K562 (cell line): Measurements from ENCODE around the gene CREB3L2. TPM values are rescaled to one million over a fixed set of nuclear protein-coding genes. Genes with fewer than 3 reads are reported as not detected.

Experiments
- BRD9 ChIP-seq: fragments of 450-650 bp; IDR thresholded peaks from 2 replicates; pipeline ENCODE4 v1.6.1; 2018; ENCODE audit warnings: low read depth; ENCODE audit not compliant: partially characterized antibody
- IFI16 ChIP-seq: fragments of 250-450 bp; sonication (Bioruptor Pico); IDR thresholded peaks from 2 replicates; pipeline ENCODE4 v2.1.2; 2022; ENCODE audit warnings: mild to moderate bottlenecking, inconsistent platforms
- SMC3 ChIP-seq: conservative IDR thresholded peaks from 2 replicates; pipeline ENCODE4 v1.6.1; 2011; ENCODE audit warnings: low read depth, low read length, improper control_type of control experiment; ENCODE audit not compliant: insufficient read depth
- ZFPM2 ChIP-seq: fragments of 250-450 bp; sonication (Bioruptor Pico); IDR thresholded peaks from 2 replicates; pipeline ENCODE4 v1.5.1; 2022; ENCODE audit warnings: mild to moderate bottlenecking
- ZNF282 ChIP-seq: sonication (generic); formaldehyde crosslinking; IDR thresholded peaks from 2 replicates; pipeline ENCODE4 v1.8.1; 2023; ENCODE audit warnings: missing genetic modification reagents
- ZNF586 ChIP-seq: fragments of 450-650 bp; formaldehyde crosslinking; conservative IDR thresholded peaks from 2 replicates; pipeline ENCODE4 v1.4.0; 2020; ENCODE audit warnings: mild to moderate bottlenecking, moderate library complexity
- ZNF76 ChIP-seq: fragments of 250-450 bp; sonication (Bioruptor Pico); IDR thresholded peaks from 2 replicates; pipeline ENCODE4 v1.4.0; 2020; ENCODE audit warnings: mild to moderate bottlenecking, moderate library complexity, borderline replicate concordance
- ZNF79 ChIP-seq: fragments of 250-450 bp; sonication (Bioruptor Pico); IDR thresholded peaks from 2 replicates; pipeline ENCODE4 v1.4.0; 2020; ENCODE audit warnings: low read depth, mild to moderate bottlenecking, moderate library complexity
- ZSCAN32 ChIP-seq: fragments of 450-650 bp; formaldehyde crosslinking; IDR thresholded peaks from 2 replicates; pipeline ENCODE4 v1.4.0; 2020; ENCODE audit warnings: mild to moderate bottlenecking, moderate library complexity
- polyA plus RNA-seq, 8 experiments: library from polyadenylated mRNA; depleted of rRNA in 4 of 8; stranded (reverse) in 5 of 8; unstranded in 3 of 8; fragments of >200 nt; fragmentation: Nextera tagmentation in 2 of 8; fragmentation: Illumina TruSeq in 1 of 8; extraction: Ambion mirVana in 2 of 8; extraction: Trizol in 1 of 8; gene quantifications; 2 replicates each; pipeline versions ENCODE4 v1.2.1 to v1.2.3, GENCODE V29; 2011 to 2014; ENCODE audit warnings: inconsistent platforms in 1 of 8, missing spikeins in 1 of 8
- total RNA-seq, 7 experiments: library from RNA; depleted of rRNA in 6 of 7; stranded (reverse); fragments of >200 nt in 6 of 7; fragmentation: Illumina TruSeq in 2 of 7; extraction: Trizol in 2 of 7; gene quantifications; 2 replicates each; pipeline versions ENCODE4 v1.2.1 to v1.2.3, GENCODE V29; 2011 to 2021; ENCODE audit warnings: low replicate concordance in 1 of 7
- TF ChIP-seq, protein P1 (sequence below): sonication (generic); formaldehyde crosslinking; IDR thresholded peaks from 2 replicates; pipeline ENCODE4 v1.8.0; 2022; ENCODE audit warnings: mild to moderate bottlenecking, missing genetic modification reagents
- TF ChIP-seq, protein P2 (sequence below): IDR thresholded peaks from 2 replicates; pipeline ENCODE4 v1.6.1; 2014; ENCODE audit warnings: antibody characterized with exemption
- TF ChIP-seq, protein P3 (sequence below), 2 experiments: fragments of 450-650 bp; formaldehyde crosslinking in 1 of 2; IDR thresholded peaks; 2 replicates each; pipeline versions ENCODE4 v1.4.0 to v1.6.1; 2014 to 2020; ENCODE audit warnings: mild to moderate bottlenecking in 2 of 2, borderline replicate concordance in 1 of 2, low read depth in 1 of 2
- TF ChIP-seq, protein P4 (sequence below): fragments of 450-650 bp; IDR thresholded peaks from 2 replicates; pipeline ENCODE4 v1.6.1; 2018; ENCODE audit not compliant: partially characterized antibody

CREB3L2 gene
- total and polyA plus RNA-seq, 9 of the 15 experiments (the other 6 are each of a cell fraction or from before 2014, with no cell fraction given): 7.1 to 45.6 (median 15.8) TPM

DNA sequence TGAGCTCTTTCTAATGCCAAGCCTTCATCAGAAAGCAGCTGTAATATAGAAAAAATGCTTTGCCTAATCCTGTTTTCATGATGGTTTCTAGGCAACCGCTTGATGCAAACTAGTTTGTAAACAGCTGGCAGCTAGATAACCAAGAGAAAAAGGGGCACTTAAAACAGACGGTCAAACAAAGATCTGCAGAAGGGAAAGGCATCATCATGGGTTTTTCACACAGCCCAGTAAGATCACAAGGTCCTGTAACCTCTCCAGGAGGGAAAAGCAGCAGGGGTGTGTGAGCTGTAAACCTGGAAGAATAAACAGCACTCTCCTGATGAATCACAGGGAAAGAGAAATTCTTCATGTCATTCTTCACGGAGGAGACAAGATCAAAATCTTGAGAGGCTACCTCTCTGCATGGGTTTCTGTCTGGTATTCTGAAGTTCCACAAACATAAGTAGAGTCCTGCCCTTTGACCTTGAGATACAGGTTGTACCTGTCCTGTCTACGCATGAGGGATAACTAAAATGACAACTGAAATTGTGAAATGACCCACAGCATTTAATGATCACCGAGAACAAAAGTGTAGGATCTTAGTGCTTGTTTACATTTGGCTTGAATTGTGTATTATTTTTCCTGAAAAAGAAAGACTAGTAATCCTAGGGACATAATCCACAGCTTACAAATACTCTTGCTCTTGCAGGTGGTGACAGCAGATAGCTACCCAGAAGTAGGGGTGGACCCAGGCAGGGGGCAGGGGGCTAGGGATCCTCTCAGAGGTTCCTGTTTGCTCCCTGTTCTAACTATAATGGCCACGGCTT is 48.0 kb downstream of the CREB3L2 start (continued):
- TF ChIP-seq, protein P1, sequence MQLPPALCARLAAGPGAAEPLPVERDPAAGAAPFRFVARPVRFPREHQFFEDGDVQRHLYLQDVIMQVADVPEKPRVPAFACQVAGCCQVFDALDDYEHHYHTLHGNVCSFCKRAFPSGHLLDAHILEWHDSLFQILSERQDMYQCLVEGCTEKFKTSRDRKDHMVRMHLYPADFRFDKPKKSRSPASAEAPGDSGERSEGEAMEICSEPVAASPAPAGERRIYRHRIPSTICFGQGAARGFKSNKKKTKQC (CRISPR knock-in tag): no peak
- TF ChIP-seq, protein P2, sequence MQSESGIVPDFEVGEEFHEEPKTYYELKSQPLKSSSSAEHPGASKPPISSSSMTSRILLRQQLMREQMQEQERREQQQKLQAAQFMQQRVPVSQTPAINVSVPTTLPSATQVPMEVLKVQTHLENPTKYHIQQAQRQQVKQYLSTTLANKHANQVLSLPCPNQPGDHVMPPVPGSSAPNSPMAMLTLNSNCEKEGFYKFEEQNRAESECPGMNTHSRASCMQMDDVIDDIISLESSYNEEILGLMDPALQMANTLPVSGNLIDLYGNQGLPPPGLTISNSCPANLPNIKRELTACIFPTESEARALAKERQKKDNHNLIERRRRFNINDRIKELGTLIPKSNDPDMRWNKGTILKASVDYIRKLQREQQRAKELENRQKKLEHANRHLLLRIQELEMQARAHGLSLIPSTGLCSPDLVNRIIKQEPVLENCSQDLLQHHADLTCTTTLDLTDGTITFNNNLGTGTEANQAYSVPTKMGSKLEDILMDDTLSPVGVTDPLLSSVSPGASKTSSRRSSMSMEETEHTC: no peak
- TF ChIP-seq ZNF76 (CRISPR knock-in tag) (no peak), ZNF586 (CRISPR knock-in tag) (no peak), SMC3 (no peak), ZNF282 (CRISPR knock-in tag) (no peak), ZNF79 (CRISPR knock-in tag) (no peak), ZSCAN32 (no peak), ZFPM2 (CRISPR knock-in tag) (no peak), IFI16 (CRISPR knock-in tag) (no peak), BRD9 (peak; percentile 64)
- TF ChIP-seq, protein P3, sequence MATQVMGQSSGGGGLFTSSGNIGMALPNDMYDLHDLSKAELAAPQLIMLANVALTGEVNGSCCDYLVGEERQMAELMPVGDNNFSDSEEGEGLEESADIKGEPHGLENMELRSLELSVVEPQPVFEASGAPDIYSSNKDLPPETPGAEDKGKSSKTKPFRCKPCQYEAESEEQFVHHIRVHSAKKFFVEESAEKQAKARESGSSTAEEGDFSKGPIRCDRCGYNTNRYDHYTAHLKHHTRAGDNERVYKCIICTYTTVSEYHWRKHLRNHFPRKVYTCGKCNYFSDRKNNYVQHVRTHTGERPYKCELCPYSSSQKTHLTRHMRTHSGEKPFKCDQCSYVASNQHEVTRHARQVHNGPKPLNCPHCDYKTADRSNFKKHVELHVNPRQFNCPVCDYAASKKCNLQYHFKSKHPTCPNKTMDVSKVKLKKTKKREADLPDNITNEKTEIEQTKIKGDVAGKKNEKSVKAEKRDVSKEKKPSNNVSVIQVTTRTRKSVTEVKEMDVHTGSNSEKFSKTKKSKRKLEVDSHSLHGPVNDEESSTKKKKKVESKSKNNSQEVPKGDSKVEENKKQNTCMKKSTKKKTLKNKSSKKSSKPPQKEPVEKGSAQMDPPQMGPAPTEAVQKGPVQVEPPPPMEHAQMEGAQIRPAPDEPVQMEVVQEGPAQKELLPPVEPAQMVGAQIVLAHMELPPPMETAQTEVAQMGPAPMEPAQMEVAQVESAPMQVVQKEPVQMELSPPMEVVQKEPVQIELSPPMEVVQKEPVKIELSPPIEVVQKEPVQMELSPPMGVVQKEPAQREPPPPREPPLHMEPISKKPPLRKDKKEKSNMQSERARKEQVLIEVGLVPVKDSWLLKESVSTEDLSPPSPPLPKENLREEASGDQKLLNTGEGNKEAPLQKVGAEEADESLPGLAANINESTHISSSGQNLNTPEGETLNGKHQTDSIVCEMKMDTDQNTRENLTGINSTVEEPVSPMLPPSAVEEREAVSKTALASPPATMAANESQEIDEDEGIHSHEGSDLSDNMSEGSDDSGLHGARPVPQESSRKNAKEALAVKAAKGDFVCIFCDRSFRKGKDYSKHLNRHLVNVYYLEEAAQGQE (IDR thresholded peaks at IDR 0.05; ENCODE audit: borderline replicate concordance): no peak
- TF ChIP-seq, protein P3 (CRISPR knock-in tag; IDR thresholded peaks at IDR 0.05; ENCODE audit: low read depth): no peak
- TF ChIP-seq, protein P4, sequence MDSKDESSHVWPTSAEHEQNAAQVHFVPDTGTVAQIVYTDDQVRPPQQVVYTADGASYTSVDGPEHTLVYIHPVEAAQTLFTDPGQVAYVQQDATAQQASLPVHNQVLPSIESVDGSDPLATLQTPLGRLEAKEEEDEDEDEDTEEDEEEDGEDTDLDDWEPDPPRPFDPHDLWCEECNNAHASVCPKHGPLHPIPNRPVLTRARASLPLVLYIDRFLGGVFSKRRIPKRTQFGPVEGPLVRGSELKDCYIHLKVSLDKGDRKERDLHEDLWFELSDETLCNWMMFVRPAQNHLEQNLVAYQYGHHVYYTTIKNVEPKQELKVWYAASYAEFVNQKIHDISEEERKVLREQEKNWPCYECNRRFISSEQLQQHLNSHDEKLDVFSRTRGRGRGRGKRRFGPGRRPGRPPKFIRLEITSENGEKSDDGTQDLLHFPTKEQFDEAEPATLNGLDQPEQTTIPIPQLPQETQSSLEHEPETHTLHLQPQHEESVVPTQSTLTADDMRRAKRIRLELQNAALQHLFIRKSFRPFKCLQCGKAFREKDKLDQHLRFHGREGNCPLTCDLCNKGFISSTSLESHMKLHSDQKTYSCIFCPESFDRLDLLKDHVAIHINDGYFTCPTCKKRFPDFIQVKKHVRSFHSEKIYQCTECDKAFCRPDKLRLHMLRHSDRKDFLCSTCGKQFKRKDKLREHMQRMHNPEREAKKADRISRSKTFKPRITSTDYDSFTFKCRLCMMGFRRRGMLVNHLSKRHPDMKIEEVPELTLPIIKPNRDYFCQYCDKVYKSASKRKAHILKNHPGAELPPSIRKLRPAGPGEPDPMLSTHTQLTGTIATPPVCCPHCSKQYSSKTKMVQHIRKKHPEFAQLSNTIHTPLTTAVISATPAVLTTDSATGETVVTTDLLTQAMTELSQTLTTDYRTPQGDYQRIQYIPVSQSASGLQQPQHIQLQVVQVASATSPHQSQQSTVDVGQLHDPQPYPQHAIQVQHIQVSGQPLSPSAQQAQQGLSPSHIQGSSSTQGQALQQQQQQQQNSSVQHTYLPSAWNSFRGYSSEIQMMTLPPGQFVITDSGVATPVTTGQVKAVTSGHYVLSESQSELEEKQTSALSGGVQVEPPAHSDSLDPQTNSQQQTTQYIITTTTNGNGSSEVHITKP: no peak
